HL-60 (cell line): ENCODE data around the gene OR8K1.

Source experiments
- CTCF ChIP-seq: IDR thresholded peaks from one replicate; pipeline ENCODE4 v1.5.1; 2011; ENCODE audit warnings: low read length, control low read depth, inconsistent platforms; ENCODE audit not compliant: insufficient read depth
- GABPA ChIP-seq: IDR thresholded peaks from 2 replicates; pipeline ENCODE4 v1.6.1; 2012; ENCODE audit warnings: low read depth
- POLR2AphosphoS5 ChIP-seq: IDR thresholded peaks from 2 replicates; pipeline ENCODE4 v1.6.1; 2012; ENCODE audit warnings: low read depth
- REST ChIP-seq: IDR thresholded peaks from 2 replicates; pipeline ENCODE4 v1.6.1; 2012; ENCODE audit warnings: low read depth; ENCODE audit not compliant: insufficient replicate concordance

- no peak for TF ChIP-seq CTCF
- no peak for TF ChIP-seq GABPA
- no peak for TF ChIP-seq REST
- no peak for TF ChIP-seq POLR2AphosphoS5
Measured at GRCh38 chr11:56375324-56375723, 29.5 kb downstream of the OR8K1 start, which contains the start of gene OR8U1.
